GM18526 (cell line): Measurements from ENCODE around the gene PANX2.

Experiments
- POLR2A ChIP-seq: IDR thresholded peaks from 3 replicates; pipeline ENCODE4 v1.6.1; 2011; ENCODE audit not compliant: insufficient read length; ENCODE audit errors: extremely low read depth

Gene PANX2

DNA sequence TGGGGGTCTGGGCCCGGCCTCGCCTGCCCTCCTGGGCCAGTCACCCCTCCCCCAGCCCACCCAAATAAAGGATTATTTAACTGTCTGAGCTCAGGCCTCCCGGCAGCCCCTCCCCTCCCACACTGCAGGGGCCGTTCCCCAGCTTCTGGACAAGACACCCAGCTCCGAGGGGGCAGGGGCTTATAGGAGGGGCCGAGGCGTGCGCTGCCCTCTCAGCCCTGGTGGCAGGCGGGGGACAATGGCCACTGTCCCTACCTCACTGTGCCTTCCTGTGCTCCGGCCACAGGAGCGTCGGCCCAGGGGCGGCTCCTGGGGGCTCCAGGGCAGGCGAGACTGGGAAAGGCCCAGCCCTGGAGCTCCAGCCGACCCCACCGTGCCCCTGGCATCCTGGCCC, 28.1 kb downstream of the PANX2 start:
- TF ChIP-seq POLR2A = no peak

- no peak for TF ChIP-seq POLR2A
Observed at GRCh38 chr22:50199251-50199721, 28.8 kb downstream of the PANX2 start.

GRCh38 chr22:50199829-50200460, 29.4 kb downstream of the PANX2 start:
- no peak for TF ChIP-seq POLR2A

GRCh38 chr22:50200461-50201190, 30.1 kb downstream of the PANX2 start, which contains the start of gene SELENOO:
SELENOO (plus strand) TSS chr22:50201011; CDS start chr22:50201037, 26 bp downstream.
- TF ChIP-seq POLR2A = peak; percentile 78

- TF ChIP-seq POLR2A = no peak
Observed at GRCh38 chr22:50201191-50202129, 30.9 kb downstream of the PANX2 start.

- no peak for TF ChIP-seq POLR2A
Observed at GRCh38 chr22:50202130-50202666, 31.7 kb downstream of the PANX2 start.

DNA sequence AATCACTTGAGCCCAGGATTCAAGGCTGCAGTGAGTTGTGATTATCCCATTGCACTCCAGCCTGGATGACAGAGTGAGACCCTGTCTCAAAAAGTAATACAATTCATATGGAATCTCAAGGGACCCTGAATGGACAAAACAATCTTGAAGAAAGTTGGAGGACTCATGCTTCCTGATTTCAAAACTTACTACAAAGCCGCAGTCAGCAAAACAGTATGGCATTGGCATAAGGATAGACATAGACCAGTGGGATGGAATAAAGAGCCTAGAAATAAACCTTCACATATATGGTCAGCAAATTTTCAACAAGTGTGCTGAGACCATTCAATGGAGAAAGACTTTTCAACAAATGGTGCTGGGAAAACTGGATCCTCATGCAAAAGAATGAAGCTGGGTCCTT, 32.8 kb downstream of the PANX2 start:
- no peak for TF ChIP-seq POLR2A

DNA sequence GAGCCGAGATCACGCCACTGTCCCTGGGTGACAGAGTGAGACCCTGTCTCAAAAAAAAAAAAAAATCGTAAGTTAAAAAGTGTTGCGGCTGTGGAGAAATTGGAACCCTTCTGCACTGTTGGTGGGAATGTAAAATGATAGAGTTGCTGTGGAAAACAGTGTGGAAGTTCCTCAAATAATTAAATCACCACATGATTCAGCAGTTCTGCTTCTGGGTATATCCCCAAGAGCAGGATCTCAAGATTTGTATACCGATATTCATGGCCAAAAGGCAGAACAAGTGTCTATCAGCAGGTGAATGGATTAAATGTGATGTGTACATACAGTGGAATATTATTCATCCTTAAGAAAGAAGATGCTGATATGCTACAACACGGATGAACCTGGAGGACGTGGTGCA, 34.0 kb downstream of the PANX2 start:
- TF ChIP-seq POLR2A = no peak

DNA sequence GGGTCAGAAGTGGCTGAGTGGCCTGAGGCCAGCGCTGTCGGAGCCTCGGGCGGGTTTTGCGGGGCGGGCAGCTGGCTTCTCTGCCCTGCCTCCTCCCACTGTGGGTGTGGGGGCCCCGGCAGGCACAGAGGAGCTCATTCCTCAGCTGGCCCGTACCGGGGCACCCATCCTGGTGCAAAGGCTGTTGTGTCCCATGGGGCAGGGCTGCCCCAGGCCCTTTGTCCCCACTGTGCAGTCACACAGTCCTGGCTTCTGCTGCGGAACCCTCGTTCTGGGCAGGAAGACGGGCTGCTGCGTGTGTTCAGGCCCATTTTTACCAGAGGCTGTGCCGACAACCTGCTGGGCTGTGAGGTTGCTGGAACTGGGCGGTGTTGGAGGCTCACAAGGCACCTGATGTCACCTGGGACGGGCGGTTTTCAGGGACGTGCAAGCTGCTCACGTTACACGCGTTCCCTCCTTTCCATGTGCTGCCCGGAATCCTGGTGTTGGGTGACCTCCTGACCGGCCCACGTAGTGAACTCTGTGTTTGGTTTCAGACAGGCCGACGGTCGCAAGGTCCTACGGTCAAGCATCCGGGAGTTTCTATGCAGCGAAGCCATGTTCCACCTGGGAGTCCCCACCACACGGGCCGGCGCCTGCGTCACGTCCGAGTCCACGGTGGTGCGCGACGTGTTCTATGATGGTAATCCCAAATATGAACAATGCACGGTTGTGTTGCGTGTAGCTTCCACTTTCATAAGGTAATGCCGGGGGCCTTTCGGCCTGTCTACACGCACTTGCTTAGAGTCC, 35.4 kb downstream of the PANX2 start:
- TF ChIP-seq POLR2A = no peak

- no peak for TF ChIP-seq POLR2A
Observed at GRCh38 chr22:50206599-50206998, 36.1 kb downstream of the PANX2 start.

DNA sequence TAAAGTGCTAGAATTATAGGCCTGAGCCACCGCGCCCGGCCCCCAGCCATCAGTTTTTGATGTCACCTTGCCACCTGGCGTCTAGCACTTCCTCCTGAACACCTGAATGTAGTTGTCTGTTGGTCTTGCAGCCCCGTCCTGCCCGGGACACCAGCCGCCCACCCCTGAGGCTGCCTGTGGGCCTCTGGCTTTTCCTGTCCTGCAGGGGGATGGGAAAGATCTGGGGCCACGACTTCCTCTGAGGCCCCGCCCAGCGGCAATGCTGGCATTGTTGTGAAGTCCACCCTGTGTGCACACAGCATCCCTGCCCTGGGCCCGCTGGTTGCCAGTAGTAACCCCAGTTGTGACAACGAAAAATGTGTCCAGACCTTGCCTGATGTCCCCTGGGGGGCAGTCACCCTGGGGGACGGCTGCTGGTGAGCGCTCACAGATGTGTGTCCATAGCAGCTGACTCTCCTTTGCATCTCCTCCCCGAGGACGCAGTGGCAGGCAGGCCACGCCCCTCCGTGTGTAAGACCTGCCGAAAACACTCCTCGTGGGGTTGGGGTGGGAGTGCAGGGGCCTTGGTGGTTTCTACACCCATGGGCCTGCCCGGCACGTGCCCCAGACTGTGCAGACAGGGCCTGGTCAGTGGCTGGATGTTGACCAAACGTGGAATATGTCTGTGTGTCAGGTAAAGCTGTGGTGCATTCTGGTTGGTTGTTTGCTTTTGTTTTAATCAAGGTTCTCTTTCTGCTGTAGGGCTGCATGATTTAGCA, 37.0 kb downstream of the PANX2 start:
- TF ChIP-seq POLR2A = no peak

- no peak for TF ChIP-seq POLR2A
Observed at GRCh38 chr22:50208430-50208938, 38.0 kb downstream of the PANX2 start.

GRCh38 chr22:50208939-50209892, 38.7 kb downstream of the PANX2 start:
- no peak for TF ChIP-seq POLR2A

DNA sequence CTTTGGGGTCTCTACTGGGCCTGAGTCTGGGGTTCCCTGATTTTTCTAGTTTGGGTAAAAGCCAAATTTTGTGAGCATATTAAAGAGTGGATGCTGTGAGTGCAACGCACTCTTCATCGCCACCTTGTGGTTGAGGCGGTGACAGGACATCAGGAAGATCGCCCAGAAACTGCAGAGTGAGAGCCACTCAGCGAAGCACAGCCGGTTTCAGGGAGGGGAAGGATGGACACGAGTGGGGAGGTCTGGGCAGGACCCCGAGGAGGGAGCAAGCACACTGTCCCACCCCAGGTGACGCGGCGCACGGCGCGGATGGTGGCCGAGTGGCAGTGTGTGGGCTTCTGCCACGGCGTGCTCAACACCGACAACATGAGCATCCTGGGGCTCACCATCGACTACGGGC, 39.4 kb downstream of the PANX2 start:
- no peak for TF ChIP-seq POLR2A
